Fibroblast of lung (primary cell): ENCODE results near the gene KDR. TPM values are rescaled to one million over a fixed set of nuclear protein-coding genes. Genes with fewer than 3 reads are reported as not detected.

Source experiments
- DNase-seq, 2 donors: peaks; one replicate each; pipeline versions ENCODE4 v3.0.0 to v3.0.0-alpha.2; 2010; ENCODE audit warnings: low read depth in 2 of 2
- H2AFZ ChIP-seq: 2 replicates; pipeline ENCODE4 v1.5.1; 2012; ENCODE audit warnings: low read length, control low read depth, inconsistent platforms
- H3K27ac ChIP-seq: 2 replicates; pipeline ENCODE4 v1.5.1; 2011; ENCODE audit warnings: low read length, control low read depth; ENCODE audit not compliant: insufficient read depth
- H3K27me3 ChIP-seq: 2 replicates; pipeline ENCODE4 v1.5.1; 2011; ENCODE audit warnings: mild to moderate bottlenecking, low read length; ENCODE audit not compliant: control insufficient read depth, insufficient read depth
- H3K36me3 ChIP-seq: 2 replicates; pipeline ENCODE4 v1.5.1; 2011; ENCODE audit warnings: low read length; ENCODE audit not compliant: control insufficient read depth, insufficient read depth
- H3K4me1 ChIP-seq: 2 replicates; pipeline ENCODE4 v1.5.1; 2011; ENCODE audit warnings: low read length; ENCODE audit not compliant: control insufficient read depth, insufficient read depth; ENCODE audit errors: extremely low read depth
- H3K4me2 ChIP-seq: 2 replicates; pipeline ENCODE4 v1.5.1; 2011; ENCODE audit warnings: low read length, control low read depth; ENCODE audit not compliant: insufficient read depth; ENCODE audit errors: extremely low read depth
- H3K4me3 ChIP-seq, 4 experiments: fragments of 200-600 bp in 1 of 4; sonication (generic) in 1 of 4; replicated peaks in 1 of 4; 2 replicates each; pipeline ENCODE4 v1.5.1; 2011 to 2016; ENCODE audit warnings: low read length in 4 of 4, low read depth in 3 of 4, mild to moderate bottlenecking in 3 of 4, control low read depth in 2 of 4, inconsistent platforms in 1 of 4, mixed read lengths in 1 of 4; ENCODE audit not compliant: insufficient read depth in 1 of 4; ENCODE audit errors: control extremely low read depth in 1 of 4
- H3K79me2 ChIP-seq: 2 replicates; pipeline ENCODE4 v1.5.1; 2012; ENCODE audit warnings: mild to moderate bottlenecking, low read length, inconsistent platforms; ENCODE audit not compliant: control insufficient read depth, insufficient read depth
- H3K9ac ChIP-seq: 2 replicates; pipeline ENCODE4 v1.5.1; 2011; ENCODE audit warnings: mild to moderate bottlenecking, low read length, control low read depth; ENCODE audit not compliant: insufficient read depth
- H3K9me3 ChIP-seq: 2 replicates; pipeline ENCODE4 v1.5.1; 2012; ENCODE audit warnings: low read depth, low read length; ENCODE audit not compliant: control insufficient read depth, insufficient read depth
- H4K20me1 ChIP-seq: 2 replicates; pipeline ENCODE4 v1.5.1; 2011; ENCODE audit warnings: low read length; ENCODE audit not compliant: control insufficient read depth, insufficient read depth; ENCODE audit errors: extremely low read depth
- CTCF ChIP-seq, 2 donors: IDR thresholded peaks in 1 of 2; conservative IDR thresholded peaks in 1 of 2; 1 replicate in 1 of 2; 2 replicates in 1 of 2; pipeline ENCODE4 v1.5.1; 2011 to 2012; ENCODE audit warnings: low read length in 2 of 2, control low read depth in 1 of 2, inconsistent platforms in 1 of 2, low read depth in 1 of 2, mild to moderate bottlenecking in 1 of 2
- EZH2 ChIP-seq: IDR thresholded peaks from 2 replicates; pipeline ENCODE4 v1.5.1; 2012; ENCODE audit warnings: low read length, control low read depth, mild to moderate bottlenecking; ENCODE audit errors: missing control alignments
- polyA plus RNA-seq, 2 donors: library from polyadenylated mRNA; depleted of rRNA in 1 of 2; stranded (reverse) in 1 of 2; unstranded in 1 of 2; fragments of >200 nt; gene quantifications; 2 replicates each; pipeline ENCODE4 v1.2.1, GENCODE V29; 2011 to 2012; ENCODE audit warnings: missing spikeins in 1 of 2
- total RNA-seq: library from RNA; depleted of rRNA; stranded (reverse); fragments of >200 nt; gene quantifications from 2 replicates; pipeline ENCODE4 v1.2.1, GENCODE V29; 2014

KDR gene
- total and polyA plus RNA-seq, 2 donors (not counting 1 experiment from before 2014, with no cell fraction given): 0.05 TPM; not detected in 1

GRCh38 chr4:55111601-55112000 lies 13.8 kb downstream of the KDR start:
- no peaks in the 10 kb centered on the region for H3K36me3 ChIP-seq
- no peaks in the 10 kb centered on the region for H3K9me3 ChIP-seq
- no peaks in the 10 kb centered on the region for H3K27me3 ChIP-seq
- H4K20me1 ChIP-seq: no peaks in the 10 kb centered on the region
- DNase-seq: no peak
- H3K9ac ChIP-seq: no peak overlapping the region
- no peak overlapping the region for H3K27ac ChIP-seq
- TF ChIP-seq EZH2 (no peak), CTCF (conservative IDR thresholded peaks at IDR 0.05 in 1 of 2, IDR thresholded peaks at IDR 0.05 in 1 of 2; ENCODE audit: low read depth in 1 of 2, low read length in 2 of 2) (no peak)
- H3K4me3 ChIP-seq: no peak overlapping the region
- H2AFZ ChIP-seq: no peak overlapping the region
- H3K79me2 ChIP-seq: no peaks in the 10 kb centered on the region
- no peaks in the 10 kb centered on the region for H3K4me1 ChIP-seq
- H3K4me2 ChIP-seq: no peak overlapping the region

- DNase-seq: no peak
- no peak overlapping the region for H3K27ac ChIP-seq
- H3K9me3 ChIP-seq: no peaks in the 10 kb centered on the region
- TF ChIP-seq CTCF (conservative IDR thresholded peaks at IDR 0.05 in 1 of 2, IDR thresholded peaks at IDR 0.05 in 1 of 2; ENCODE audit: low read depth in 1 of 2, low read length in 2 of 2) (no peak), EZH2 (no peak)
- H3K4me2 ChIP-seq: no peak overlapping the region
- no peaks in the 10 kb centered on the region for H3K4me1 ChIP-seq
- H3K4me3 ChIP-seq: no peak overlapping the region
- no peak overlapping the region for H3K9ac ChIP-seq
- no peaks in the 10 kb centered on the region for H4K20me1 ChIP-seq
- no peaks in the 10 kb centered on the region for H3K79me2 ChIP-seq
- no peaks in the 10 kb centered on the region for H3K27me3 ChIP-seq
- H2AFZ ChIP-seq: no peak overlapping the region
- H3K36me3 ChIP-seq: no peaks in the 10 kb centered on the region
Measured at GRCh38 chr4:55110131-55110530, 15.3 kb downstream of the KDR start.

GRCh38 chr4:55107054-55107453 lies 18.3 kb downstream of the KDR start:
- H3K27me3 ChIP-seq: no peaks in the 10 kb centered on the region
- no peaks in the 10 kb centered on the region for H3K4me1 ChIP-seq
- H3K36me3 ChIP-seq: no peaks in the 10 kb centered on the region
- no peaks in the 10 kb centered on the region for H3K79me2 ChIP-seq
- H3K4me2 ChIP-seq: no peak overlapping the region
- no peak overlapping the region for H3K4me3 ChIP-seq
- no peak overlapping the region for H2AFZ ChIP-seq
- H3K9me3 ChIP-seq: no peaks in the 10 kb centered on the region
- no peak overlapping the region for H3K9ac ChIP-seq
- no peaks in the 10 kb centered on the region for H4K20me1 ChIP-seq
- no peak overlapping the region for H3K27ac ChIP-seq
- TF ChIP-seq CTCF (conservative IDR thresholded peaks at IDR 0.05 in 1 of 2, IDR thresholded peaks at IDR 0.05 in 1 of 2; ENCODE audit: low read depth in 1 of 2, low read length in 2 of 2): no peak
- TF ChIP-seq EZH2: no peak
- no peak for DNase-seq
